Activated CD4-positive, alpha-beta T cell treated with anti-CD3 and anti-CD28 coated beads, Interleukin-2, amount 50 U/mL, for 48 hours (primary cell): ENCODE results near the gene FNDC3A.
"Not testable (repeated sequence)": the region's sequence is repeated elsewhere in the genome, so short reads cannot be mapped to it uniquely, and the experiment has no call there.

Experiments used
- DNase-seq, 2 experiments: peaks; one replicate each; pipeline ENCODE4 v3.0.0-alpha.2; 2020

Gene FNDC3A

DNA sequence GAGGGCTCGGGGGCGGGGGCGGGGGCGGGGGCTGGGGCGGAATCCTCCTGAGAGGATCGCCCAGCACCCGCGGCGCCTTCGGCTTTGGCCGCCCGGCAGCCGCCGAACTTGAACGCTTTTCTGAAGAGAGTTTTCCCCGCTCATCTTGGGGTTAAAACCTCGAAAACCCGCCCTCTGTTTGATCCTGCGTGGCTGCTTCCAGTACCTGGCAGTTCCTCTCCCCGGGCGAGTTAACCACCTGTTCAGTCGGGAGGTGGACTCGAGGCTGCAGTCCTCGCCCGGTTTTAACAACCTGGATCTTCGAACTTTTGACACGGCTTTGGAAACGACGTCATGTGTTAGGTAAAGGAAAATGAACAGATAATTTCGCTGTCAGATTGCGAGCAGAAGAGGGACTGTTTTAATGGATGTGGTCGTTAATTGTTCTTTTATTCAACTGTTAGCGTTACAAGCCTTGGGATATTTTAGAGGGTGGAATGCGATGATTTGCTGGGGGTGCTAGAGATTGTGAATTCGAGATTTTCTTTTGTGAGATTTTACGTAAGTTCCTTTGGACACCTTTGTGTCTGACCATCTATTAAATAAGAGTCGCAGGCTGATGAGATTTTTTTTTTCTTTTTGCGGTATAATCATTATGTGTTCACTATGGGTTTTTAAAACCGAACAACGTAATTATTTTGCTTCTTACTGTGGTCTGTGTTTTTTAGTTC is 1.0 kb downstream of the FNDC3A start:
- no peak for DNase-seq

DNA sequence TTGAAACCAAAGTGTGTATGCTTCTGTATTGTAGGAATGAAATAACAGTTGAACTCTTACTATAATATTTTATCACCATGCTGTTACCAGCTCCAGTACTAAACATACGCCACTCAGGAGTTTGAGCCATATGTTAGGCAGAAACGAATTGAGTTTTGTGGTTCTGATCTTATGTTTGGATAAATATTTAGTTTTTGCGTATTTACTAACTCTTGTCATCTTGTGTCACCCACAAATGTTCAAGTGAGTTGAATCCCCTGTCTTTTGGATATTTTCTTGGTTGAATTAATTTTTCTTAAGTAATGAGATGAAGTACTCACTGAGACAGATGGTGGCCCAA is 1.5 kb downstream of the FNDC3A start:
- DNase-seq, result no peak

DNA sequence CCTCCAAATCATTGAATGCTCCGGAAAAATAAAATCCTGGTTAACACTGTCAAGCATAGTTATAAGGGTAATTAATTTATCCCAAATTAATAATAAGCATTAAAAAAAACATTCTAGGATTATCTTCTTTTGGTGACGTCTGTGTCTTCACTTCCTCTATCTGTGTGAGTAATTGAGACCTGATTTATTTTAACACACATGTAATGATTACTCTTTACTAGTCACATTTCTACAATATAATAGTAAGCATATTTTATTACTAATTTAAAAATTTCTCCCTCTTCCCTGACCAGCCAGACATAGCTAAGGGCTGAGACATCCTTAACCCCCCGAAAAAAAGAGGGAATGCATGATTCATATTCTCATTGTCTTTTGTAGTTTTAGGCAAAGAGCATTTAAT is 2.3 kb downstream of the FNDC3A start:
- DNase-seq, result no peak

GRCh38 chr13:48978942-48979601 is 3.4 kb downstream of the FNDC3A start:
- DNase-seq, result no peak

- DNase-seq, result no peak
Observed at GRCh38 chr13:48979892-48980291, 4.2 kb downstream of the FNDC3A start.

DNA sequence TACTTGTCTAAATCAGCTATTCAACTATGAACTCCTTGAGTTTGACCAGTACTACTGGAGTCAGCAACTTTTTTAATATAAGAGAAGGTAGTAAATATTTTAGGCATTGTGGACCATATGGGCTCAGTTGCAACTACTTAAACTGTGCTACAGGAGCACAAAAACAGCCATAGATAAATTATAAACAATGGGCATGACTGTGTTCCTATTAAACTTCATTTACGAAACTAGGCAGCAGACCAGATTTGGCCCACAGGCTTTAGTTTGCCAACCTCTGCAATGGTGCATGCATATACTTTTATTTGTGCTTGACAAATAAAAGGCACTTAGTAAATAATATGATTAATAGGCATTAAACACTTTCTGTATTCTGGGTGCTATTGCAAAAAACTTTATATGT is 7.6 kb downstream of the FNDC3A start:
- no peak for DNase-seq

DNA sequence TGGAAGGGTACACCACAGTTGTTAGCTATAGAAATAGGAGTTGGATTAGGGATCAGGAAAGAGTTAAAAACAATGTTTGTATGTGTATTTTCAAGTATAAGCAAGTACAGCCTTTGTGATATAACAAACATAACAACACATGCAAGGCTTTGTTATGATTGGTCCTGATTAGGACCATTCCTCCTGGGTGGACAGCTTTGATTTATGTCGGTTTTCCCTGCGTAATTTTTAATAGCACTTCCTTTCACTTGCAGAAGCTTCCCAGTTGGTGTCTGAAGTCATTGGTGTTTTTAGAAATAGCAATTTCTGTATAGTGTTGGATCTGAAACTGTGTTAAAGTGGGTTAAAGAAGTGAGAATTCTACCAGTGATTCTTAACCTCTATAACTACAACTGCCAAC is 10.0 kb downstream of the FNDC3A start:
- DNase-seq, result no peak

DNA sequence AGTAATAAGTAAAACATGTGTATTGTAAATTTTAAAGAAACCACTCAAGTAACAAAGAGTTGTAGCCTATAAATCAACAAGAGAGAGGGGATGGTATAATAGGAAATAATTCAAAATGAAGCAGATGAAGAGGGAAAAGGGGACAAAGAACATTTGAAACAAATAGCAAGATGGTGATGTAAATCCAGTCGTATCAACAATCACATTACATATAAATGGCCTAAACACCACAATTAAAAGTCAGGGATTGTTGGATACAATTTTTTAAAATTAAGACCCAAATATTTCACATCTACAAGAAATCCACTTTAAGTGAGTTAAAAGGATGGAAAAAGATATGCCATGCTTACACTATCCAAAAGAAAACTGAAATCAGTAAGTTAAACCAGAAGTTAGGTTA is 15.2 kb downstream of the FNDC3A start:
- no peak for DNase-seq

DNA sequence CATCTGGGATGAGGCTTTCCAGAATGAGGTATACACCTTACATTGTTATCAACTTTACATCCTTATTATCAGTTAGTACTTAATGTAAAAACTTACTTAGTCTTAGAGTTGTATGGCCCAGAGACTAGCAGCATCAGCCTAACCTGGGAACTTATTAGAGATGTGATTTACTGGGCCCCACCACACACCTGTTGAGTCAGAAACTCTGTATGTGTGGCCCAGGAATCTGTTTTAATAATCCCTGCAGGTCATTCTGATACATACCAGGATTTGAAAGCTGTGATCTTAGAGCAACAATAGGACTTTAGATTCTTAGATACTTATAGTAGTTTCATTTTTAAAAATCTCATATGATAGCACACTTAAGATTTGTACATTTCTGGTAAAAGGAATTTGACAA is 17.4 kb downstream of the FNDC3A start:
- DNase-seq, result no peak

DNA sequence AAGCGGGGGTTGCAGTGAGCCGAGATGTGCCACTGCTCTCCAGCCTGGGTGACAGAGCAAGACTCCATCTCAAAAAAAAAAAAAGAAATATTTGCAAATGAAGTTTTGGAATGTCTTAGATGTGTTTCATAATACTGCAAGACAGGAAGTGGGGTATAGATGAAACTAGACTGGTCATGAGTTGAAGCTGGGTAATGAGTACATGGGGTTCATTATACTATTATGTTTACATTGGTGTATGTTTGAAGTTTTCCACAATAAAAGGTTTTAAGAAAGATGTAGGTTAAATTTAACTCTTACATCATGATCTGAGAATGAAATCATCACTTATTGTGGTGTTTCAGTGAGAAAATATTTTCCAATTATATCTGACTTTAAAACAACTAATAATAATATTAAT is 19.0 kb downstream of the FNDC3A start:
- DNase-seq, result no peak

GRCh38 chr13:48998641-48999292 is 23.1 kb downstream of the FNDC3A start:
- no peak for DNase-seq

DNA sequence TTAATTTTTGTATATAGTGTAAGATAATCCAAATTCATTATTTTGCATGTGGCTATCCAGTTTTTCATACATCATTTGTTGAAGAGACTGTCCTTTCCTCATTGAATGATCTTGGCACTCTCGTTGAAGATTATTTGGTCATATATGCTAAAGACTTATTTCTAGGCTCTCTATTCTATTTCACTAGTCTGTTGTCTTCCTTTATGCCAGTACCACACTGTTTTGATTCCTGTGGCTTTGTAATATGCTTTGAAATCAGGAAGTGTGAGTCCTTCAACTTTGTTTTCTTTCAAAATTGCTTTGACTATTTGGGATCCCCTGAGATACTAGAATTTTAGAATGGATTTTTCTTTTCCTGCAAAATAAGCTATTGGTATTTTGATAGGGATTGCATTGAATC is 24.5 kb downstream of the FNDC3A start:
- no peak for DNase-seq

- DNase-seq, result not testable (repeated sequence)
Observed at GRCh38 chr13:49018986-49019635, 43.4 kb downstream of the FNDC3A start.

DNA sequence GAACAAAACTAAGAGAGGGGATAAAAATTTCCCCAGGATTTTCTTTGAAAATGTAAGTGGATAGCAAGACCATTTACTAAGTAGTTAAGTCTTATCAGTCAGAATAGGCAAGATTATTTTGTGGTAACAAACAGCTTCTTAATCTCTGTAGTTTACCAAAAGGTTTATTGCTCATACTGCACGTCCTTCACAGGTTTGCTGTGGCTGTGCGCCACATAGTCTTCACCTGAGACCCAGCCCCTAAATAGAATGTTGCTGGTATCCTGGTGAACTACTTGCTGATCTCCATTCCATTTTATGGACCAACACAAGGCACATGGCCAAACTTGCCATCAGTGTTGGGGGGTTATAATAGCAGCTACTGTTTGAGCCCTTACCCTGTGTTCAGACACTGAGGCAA is 44.6 kb downstream of the FNDC3A start:
- DNase-seq, result no peak

DNA sequence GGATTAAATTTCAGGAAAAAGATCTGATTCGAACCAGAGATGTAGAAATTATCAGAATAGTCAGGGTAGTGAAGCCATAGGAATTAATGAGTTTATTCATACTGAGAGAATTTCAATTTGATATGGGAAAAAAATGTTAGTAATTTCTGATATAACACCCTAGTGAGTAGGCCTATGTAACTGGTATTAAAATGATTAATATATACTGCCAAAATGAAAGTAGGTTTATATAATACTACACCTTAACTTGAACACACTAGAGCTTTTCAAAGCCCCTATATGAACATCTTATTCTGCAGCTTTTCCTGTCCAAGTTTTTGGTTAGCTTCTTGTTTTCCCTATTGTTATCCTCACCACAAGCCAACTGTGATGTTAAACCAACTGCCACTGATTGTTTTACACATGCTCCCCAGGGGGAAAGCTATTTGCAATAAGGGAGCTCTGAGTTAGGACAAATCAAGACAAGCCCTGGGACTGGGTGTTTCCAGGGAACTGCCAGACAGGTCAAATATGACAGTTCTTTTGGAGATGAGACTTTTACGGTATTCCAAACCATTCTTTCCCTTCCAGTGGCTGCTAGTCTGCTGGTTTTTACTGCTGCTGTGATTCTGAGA is 45.3 kb downstream of the FNDC3A start:
- DNase-seq, result no peak

- DNase-seq, result no peak
Observed at GRCh38 chr13:49021953-49022352, 46.2 kb downstream of the FNDC3A start.

DNA sequence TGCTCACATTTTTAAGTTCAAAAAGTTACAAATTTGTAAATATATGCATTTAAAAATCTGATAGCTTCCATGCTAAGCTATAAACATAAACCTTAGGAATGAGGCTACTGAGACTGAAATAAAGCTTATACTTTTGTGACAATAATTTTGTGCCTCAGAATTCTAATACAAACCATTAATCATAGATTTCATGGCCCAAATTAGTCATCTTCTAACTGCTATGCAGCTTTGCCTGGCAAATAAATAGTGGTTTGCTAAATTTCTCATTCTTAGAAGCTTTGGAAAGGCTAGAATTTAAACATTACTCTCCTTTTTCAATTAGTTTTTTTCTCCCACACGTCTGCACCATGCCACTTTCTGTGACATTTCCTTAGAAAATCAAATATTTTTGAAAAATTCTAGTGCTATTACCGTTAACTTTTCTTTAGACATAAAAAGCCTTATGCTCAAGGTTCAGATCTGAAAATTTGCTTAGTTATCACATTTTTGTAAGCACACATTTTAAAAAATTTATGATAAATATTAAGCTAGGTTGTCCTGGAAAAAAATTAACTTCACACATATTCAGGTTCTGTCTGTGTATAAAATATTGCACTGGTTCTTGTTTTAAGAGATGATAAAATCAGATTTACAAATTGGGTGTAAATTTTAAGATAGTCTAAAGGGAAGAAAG is 46.9 kb downstream of the FNDC3A start:
- no peak for DNase-seq

GRCh38 chr13:49023431-49023830 is 47.7 kb downstream of the FNDC3A start:
- DNase-seq, result no peak

DNA sequence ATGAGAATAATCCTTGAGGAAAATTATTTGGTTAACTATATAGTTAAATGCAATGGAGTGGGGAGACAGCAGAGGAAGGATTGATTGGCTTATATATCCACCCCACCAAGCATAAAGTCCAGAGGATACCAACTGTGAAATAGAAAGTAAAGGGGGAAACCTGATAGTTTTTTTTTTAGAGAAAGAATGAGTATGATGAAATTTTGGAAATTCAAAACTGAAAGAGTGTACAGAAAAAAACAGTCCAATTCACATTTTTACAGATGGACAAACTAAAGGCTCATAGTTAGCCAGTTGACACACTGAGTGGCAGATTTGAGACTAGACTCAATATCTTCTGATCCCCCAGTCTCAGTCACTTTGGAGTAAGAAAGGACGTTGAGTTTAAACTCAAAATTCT is 51.1 kb downstream of the FNDC3A start:
- no peak for DNase-seq

DNA sequence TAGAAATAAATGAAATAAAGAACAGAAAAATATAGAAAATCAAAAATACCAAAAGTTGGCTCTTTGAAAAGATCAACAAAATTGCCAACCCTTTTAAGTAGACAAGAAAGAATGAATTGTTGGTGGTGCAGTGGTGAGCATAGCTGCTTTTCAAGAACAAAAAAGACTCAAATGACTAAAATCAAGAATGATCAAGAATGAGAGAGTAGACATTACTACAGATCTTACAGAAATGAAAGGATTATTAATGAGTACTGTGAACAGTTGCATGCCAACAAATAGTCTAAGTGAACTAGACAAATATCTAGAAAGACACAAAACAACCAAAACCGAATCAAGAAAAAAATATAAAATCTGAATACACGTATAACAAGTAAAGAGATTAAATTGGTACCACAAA is 53.9 kb downstream of the FNDC3A start:
- DNase-seq, result no peak

DNA sequence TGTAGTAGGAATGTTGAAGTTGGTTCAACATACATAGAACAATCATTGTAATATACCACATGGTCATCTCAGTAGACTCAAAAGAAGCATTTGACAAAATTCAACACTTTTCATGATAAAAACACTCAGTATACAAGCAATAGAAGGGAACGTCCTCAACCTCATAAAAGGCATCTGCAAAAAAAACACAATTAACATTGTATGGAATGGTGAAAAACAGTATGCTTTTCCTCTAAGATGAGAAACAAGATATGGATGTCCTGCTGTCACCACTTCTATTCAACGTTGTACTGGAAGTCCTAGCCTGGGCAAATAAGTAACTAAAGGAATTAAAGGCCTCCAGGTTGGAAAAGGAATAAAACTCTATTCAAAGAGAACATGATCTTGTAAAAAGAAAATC is 54.5 kb downstream of the FNDC3A start:
- DNase-seq, result no peak

- no peak for DNase-seq
Observed at GRCh38 chr13:49040872-49041271, 65.2 kb downstream of the FNDC3A start.

GRCh38 chr13:49042476-49042875 is 66.8 kb downstream of the FNDC3A start:
- DNase-seq, result no peak
